ENCODE measurements around the gene H6PD.

The H6PD gene, protein sequence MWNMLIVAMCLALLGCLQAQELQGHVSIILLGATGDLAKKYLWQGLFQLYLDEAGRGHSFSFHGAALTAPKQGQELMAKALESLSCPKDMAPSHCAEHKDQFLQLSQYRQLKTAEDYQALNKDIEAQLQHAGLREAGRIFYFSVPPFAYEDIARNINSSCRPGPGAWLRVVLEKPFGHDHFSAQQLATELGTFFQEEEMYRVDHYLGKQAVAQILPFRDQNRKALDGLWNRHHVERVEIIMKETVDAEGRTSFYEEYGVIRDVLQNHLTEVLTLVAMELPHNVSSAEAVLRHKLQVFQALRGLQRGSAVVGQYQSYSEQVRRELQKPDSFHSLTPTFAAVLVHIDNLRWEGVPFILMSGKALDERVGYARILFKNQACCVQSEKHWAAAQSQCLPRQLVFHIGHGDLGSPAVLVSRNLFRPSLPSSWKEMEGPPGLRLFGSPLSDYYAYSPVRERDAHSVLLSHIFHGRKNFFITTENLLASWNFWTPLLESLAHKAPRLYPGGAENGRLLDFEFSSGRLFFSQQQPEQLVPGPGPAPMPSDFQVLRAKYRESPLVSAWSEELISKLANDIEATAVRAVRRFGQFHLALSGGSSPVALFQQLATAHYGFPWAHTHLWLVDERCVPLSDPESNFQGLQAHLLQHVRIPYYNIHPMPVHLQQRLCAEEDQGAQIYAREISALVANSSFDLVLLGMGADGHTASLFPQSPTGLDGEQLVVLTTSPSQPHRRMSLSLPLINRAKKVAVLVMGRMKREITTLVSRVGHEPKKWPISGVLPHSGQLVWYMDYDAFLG

DNA sequence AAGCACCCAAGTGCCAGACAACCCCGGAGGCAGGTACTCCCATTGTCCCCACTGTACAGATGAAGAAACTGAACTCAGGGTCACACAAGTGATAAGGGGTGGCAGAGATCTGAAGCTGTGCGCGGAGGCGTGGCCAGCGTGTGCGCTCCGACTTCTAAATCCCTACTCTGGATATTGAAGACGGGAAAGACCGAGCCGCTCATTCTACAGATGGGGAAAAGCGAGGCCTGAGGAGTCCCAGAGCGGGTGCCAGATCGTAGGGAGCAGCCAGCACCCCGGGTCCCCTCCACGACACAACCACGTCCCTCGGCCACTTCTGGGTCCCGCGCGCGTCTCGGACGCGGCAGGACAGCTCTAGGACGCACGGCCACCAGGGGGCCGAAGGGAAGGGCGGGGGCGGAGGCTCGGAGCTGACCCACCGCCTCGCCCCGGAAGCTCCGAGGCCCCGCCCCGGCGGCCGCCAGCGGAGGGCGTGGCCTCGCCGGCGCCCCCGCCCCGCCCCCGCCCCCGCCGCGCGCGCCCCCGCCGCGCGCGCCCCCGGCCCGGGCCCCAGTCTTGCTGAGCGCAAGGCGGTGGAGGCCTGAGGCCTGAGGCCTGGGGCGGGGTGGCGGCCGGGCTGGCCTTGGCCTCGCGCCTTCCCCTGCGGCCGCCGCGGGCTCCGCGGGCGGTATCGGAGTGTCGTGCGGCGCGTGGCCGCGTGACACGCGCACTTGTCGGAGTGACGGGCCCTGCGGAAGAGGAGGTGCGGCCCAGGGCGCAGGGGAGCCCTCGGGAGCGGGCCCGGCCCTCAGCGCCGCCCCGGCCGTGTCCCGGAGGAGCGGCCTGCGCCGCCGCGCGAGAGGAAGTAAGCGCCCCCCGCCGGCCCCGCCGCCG is at the start of gene H6PD:
Gene H6PD (plus strand): TSS at position 552 of the 873 bp plus-strand sequence. CDS start 10,161 bp downstream, outside the sequence.
- peak; percentile 20 to 54 for DNase-seq (ENCODE audit: extremely low read depth in 1 of 2, low read depth in 1 of 2)

DNA sequence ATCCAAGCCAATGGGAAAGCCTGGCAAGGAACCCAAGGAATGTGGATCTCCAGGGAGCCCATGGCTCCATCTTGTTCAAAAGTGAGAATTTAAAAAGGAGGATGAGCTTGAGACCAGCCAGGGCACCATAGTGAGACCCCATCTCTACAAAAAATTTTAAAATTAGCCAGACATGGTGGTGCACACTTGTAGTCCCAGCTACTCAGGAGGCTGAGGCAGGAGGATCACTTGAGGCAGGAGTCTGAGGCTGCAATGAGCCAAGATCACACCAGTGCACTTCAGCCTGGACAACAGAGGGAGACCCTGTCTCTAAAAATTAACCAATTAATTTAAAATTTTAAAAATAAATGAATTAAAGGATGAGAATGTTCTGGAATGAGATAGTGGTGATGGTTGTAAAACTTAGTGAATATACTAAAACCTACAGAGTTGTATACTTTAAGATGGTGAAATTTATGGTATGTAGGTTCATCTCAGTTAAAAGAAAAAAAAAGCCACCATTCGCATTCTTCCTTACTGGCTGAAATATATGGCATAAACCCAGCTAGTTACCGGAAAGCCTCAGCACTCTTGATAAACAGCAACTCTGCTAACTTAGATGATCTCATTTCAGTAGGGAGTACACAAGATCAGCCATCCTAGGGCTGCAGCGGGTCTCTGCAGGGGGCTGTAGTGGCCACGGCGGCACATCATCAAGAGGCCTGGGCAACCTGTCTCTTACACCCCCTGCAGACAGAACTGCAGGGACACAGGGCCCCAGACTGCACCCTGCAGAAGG is 48.3 kb upstream of the H6PD start:
- no peak for DNase-seq (ENCODE audit: extremely low read depth in 1 of 2, low read depth in 1 of 2)

DNA sequence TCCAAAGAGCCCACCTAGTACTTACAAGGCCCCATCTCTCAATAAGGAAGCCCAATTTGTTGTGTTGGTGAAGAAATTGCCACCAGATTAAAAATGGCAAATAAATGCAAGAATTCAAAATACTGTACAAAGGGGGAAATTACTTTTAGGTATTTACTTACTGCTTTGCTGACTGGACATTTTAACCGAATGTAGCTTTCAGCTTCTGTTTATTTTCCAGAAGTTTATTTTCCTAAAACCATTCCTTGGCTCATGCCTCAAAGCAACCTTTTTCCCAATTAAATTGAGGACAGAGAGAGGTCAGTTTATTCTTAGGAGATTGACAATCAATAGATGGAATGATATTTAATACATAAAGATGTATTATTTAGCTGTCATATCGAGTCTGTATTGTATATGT is 47.6 kb upstream of the H6PD start:
- no peak for DNase-seq (ENCODE audit: extremely low read depth in 1 of 2, low read depth in 1 of 2)

DNA sequence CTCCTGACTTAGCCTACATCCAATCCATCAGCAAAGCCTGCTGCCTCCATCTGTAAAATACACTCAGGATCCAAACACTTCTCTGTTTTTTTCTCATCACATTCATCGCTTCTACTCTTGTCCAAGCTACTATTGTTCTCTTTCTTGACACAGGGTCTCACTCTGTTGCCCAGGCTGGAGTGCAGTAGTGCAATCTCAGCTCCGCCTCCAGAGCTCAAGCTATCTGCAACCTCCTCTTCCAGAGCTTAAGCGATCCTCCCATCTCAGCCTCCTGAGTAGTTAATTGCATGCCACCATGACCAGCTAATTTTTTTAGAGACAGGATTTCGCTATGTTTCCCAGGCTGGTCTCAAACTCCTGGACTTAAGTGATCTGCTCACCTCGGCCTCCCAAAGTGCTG is 44.3 kb upstream of the H6PD start:
- no peak for DNase-seq (ENCODE audit: extremely low read depth in 1 of 2, low read depth in 1 of 2)

DNA sequence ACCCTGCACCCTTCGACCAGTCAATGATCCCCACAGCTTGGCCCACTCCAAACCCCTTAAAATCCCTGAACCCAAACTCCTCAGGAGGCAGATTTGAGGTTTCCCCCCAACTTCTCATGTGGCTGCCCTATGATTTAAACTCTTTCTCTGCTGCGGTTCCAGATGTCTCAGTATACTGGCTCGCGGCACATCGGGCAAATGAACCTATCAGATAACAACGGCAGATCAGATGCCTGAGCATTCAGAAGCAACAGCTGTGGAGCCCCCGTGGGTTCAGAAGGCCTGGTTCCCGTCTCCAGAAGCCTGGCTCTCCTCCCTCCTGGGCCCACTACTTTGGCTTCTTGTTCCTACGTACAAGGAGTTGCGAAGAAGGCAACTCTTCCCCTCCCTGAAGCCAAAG is 43.3 kb upstream of the H6PD start:
- no peak for DNase-seq (ENCODE audit: extremely low read depth in 1 of 2, low read depth in 1 of 2)

DNA sequence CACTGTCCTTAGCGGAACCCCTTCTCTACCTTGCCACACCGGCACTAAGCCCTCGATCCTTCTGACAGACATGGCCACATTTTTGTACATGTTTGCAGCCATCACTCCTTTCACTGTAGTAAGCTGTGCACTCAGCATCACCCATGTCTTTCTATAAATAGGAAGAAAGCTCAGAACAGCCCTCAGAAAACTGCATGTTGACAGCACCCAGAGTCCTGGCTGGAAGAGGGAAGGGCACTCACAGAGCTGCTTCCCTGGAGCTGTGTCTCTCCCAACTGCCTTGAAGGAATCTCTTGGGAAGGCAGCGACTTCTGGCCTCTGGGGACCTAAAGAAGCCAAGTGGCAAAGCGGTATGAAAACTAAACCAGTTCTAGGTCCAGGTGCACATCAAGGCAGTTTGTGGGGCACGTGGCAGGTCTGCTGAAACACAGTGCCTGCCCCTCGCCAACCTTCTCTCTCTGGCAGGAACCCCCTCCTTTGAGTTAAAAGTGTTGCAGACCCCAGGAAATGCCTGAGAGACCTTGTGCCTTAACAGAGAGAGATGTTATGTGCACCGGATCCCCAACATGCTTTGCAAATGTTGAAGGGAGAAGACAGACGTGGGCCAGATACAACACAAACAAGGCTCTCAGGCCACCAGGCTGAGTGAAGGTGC is 41.9 kb upstream of the H6PD start:
- no peak for DNase-seq (ENCODE audit: extremely low read depth in 1 of 2, low read depth in 1 of 2)

DNA sequence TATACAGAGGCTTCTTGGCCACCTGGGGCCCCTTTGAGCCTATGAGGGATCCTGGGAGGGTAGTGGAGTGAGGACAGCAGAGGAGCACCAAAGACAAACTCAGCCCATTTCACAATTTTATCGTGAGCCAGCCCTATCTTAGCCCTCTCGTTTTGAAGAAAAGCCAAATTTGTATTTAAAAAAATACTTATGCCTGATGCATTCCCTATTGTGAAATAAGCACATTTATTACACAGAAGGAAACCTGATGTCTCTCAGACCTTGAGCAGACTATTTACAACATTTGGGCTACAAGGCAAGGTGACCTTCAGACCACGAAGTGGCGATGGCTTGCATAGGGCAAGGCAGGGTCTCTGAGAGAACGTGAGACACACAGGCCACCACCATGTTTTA is 41.3 kb upstream of the H6PD start:
- no peak for DNase-seq (ENCODE audit: extremely low read depth in 1 of 2, low read depth in 1 of 2)

DNA sequence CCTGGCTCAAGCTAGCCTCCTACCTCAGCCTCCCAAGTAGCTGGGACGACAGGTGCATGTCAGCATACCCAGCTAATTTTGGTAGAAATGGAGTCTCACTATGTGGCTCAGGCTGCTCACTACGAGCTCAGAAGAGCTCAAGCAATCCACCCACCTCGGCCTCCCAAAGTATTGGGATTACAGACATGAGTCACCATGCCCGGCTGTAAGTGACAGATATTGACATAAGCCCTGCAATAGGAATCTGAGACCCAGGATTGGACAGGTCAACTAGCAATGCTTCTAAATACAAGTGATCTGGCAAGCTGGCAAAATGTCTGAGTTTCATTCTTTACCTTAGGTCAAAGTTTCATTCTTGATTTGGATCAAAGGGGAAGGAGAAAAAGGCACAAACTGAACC is 40.5 kb upstream of the H6PD start:
- no peak for DNase-seq (ENCODE audit: extremely low read depth in 1 of 2, low read depth in 1 of 2)

DNA sequence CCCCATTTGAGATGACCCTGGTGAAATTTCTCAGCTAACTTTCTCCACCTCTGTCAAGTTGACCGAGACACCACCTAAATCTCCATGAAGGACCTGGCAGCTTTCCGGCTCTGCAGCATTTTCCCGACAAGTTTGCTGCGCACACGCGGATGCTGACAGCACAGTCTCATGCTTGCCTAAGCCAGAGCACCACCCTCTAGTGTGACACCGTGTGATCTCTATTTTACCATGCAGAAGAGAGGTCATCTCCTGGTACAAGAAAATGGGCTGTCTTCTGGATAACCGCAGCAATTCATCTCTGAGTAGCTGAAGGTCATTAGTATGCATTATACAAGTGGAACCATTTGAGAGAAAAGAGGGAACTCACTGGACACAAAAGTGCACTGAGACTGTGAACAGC is 38.9 kb upstream of the H6PD start:
- no peak for DNase-seq (ENCODE audit: extremely low read depth in 1 of 2, low read depth in 1 of 2)

DNA sequence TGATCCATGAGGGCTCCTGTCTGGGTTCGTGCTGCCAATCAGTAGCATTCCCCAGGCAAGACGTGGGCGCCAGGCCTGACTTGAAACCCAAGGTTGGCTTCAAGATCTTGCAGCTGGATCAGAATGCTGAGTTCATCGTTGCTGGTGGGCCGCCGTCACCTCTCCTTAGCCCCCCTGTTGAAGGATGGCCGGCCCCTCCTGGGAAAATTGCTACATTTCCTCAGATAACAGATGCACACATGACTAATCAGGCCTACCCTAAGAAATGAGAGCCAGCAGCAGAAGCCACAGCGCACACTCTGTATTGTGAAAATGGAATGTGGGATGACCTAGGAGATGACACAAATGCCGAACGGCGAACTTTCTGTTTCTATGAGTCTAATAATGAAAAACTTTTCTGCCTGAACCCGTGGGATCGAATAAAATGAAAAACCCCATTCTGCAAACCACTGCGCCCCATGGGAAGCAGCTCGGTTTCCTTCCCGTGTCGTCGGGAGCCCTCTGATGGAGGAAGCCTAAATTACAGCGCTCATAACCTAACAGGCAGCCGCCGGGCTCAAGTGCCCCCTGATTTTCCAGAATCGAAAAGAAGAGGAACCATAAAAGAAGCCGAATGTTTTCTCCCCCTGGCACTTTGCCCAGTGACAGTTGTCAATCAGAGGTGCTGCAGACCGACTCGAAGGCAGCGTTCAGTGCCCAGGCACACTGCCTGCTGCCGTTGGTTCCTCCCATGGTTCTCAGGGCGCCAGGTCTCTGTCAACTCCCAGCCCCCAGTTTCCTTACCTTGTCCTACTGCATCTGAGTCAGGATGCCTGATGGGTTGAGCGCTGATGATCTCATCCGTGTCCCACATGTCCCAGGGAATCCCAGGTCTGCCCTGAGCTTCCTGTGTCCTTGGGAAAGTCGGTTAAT is 38.2 kb upstream of the H6PD start:
- peak; percentile 12 to 25 for DNase-seq (ENCODE audit: extremely low read depth in 1 of 2, low read depth in 1 of 2)

DNA sequence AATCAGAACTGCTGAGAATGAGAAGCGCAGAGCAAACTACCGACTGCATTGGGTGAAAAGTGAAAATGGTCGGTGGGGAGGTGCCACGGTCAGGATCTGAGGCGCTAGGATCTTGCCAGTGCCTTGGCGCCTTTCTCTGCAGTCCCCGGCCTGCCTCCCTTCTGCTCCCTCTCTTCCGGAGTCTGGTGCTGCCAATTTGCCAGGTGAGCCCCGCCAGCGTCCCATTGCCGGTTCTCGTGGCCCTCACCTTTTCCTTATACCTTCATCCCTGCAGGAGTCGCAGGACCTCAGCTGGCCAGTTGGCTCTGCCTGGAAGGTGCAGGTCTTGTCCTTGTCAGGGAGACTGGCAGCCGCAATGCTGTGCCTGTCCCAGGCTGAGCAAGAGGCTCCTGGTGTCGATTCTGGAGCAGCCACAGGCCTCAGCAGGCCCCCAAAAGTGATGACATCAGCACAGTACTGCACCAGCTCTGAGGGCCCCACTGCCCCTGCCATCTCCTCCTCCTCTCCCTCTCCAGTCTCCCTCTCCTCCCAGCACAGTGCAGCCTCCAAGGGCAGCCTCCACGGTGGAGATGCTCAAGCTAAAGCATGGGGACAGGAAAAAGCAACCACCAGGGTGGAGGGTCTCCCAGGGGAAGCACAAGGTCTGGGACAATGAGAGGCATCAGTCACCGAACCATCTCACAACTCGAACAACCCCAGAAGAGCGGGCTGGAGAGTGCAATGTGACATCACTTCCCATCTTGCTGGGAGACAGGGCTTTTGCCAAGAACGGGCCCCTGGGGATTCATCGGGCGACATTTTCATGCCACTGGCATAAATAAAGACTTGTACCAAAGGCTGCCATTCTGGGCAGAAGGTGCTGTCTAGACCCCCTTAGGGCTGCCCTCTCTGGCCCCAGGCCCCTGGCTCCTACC is 37.1 kb upstream of the H6PD start:
- DNase-seq (ENCODE audit: extremely low read depth in 1 of 2, low read depth in 1 of 2): no peak

DNA sequence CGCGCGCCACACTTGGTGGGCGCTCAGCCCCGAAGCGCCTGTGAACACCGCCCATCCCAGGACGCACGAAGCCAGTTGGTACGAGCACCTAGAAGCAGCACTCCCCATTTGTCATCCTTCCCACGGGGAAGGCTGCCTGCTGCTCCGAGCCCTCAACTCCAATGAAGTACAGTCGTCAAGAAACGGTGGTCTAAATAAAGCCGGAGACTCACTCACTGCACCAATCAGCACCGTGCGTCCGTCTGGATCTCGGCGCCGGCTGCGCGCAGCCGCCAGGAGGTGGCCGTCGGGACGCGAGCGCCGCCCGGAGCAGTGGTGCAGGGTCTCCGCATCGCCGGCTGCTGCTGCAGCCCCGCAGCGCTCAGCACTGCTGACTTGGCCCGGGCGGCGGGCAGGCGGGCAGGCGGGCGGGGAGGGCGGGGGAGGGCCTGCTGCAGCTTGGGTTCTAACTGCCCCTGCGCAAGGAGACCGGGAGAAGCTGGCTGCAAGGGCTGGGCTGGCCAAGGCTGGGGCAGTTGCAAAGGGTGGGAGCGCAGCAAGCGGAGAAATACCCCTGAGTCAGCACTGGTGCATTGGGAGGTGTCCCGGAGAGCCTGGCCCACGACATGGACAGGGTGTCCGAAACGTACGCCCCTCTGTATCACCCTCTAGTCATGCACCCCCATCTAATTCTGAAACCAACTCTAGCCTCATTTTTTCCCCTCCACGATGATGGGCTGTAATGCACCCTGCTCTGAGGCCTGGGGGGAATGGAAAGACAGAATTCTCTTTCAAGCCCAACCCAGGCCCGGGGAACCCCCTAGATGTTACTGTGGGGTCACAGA is 35.8 kb upstream of the H6PD start:
- DNase-seq (ENCODE audit: extremely low read depth in 1 of 2, low read depth in 1 of 2): no peak

DNA sequence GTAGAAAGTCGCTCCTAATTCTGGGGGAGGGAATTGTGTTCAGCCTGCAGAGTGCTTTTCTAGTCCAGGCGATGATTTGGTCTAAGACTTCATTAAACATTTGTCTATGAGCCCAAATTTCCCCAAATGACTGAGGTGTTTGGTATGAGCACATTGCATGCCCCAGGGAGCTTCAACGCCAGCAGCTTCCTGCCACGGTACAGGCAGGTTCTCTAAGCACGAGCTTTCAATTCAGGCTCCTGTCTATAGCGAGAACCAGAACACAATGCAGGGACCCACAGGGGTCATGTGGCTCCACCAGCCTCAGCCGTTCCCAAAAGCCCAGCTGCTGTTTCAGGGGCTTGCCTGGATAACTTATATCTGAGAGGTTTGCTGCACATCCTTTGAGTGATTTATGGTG is 34.1 kb upstream of the H6PD start:
- DNase-seq (ENCODE audit: extremely low read depth in 1 of 2, low read depth in 1 of 2): no peak

DNA sequence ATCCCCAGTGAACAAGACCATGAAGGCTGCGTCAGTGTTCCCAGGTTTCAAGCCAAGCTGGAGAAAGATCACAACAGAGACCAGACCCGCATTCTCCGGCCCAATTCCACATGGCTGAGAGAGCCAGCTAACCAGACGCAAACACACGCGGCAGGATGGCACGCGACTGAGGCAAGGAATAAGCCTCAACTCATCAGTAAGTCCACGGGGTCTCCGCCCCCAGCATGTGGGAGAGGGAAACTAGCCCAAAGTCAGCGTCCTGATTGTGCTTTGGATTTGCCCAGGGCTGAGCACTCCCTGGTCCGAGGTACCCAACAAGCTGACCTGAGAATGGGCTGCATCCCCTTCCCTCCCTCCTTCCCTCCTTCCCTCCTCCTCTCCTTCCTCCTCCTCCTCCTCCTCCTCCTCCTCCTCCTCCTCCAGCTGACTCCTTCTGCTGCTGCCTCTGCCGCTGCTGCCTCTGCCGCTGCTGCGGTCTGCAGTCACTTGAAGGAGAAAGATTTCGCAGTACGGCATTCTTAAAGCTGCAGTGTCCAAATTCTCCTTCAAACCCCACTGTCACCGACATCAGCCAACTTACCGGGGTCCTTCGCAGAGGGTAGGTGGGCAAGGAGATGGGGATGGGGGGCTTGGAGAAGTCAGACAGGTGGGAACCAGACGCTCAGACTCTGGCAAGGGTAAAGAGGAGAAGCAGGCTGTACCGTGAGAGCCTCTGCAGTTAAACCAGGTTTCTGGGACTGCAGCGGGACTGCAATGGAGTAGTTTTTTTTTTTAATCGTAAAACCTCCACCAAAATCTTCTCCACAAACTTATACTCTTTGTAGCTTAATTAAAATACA is 33.0 kb upstream of the H6PD start:
- no peak for DNase-seq (ENCODE audit: extremely low read depth in 1 of 2, low read depth in 1 of 2)

DNA sequence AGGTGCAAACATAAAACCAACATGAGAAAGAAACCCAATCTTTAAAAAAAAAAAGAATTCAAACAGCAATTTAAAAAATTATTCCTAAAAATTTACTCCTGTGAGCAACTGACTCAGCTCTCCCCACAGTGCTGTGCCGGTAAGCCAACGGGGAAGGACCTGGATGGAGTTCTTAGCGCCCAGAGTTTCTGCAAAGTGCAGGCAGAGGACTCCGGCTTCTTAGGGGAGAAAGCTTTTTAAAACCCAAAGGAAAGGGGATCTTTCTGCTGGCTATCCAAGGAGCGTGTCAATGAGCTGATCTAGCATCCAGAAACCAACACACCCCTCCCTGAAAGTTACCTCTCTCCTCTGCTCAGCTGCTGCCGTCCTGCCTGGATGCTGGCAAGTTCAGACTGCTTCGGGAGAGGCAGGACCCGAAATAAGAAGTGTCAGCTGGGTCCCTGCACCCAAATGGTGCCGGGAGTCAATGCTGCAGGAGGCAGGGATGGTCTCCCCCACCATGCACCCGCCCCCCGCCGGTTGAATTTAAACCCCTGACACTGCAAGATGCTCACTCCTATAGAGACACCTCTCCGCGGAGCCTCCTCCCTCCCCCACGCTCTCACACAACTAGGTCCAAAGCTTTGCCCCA is 32.2 kb upstream of the H6PD start:
- DNase-seq (ENCODE audit: extremely low read depth in 1 of 2, low read depth in 1 of 2): no peak

DNA sequence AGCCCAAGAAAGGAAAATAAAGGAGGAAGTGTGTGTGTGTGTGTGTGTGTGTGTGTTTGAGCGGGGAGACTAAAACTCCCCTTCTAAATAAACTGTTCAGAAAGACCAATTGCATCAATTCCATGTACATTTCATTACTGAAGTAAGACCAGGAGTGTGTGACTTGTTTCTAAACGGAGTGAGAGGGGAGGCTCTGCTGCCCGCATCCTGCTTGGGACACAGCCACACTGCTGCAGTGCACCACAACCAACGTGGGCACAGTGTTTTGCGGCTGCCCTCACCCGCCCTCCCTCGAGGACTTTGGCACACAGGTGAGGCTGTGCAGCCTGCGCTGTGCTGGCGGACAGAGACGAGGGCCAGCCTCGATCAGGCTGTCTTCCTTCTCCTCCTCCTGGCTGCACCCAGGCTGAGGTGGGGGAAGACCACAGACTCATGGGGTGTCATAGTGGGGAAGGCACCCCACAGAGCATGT is 31.0 kb upstream of the H6PD start:
- no peak for DNase-seq (ENCODE audit: extremely low read depth in 1 of 2, low read depth in 1 of 2)

All from activated CD8-positive, alpha-beta memory T cell treated with anti-CD3 and anti-CD28 coated beads for 1 hour (primary cell).